ENCODE results near the gene C4orf50. TPM values are rescaled to one million over a fixed set of nuclear protein-coding genes. Genes with fewer than 3 reads are reported as not detected.
"Not testable (repeated sequence)": the region's sequence is repeated elsewhere in the genome, so short reads cannot be mapped to it uniquely, and the experiment has no call there.

Gene C4orf50
- total and polyA plus RNA-seq, 7 donors: not detected

DNA sequence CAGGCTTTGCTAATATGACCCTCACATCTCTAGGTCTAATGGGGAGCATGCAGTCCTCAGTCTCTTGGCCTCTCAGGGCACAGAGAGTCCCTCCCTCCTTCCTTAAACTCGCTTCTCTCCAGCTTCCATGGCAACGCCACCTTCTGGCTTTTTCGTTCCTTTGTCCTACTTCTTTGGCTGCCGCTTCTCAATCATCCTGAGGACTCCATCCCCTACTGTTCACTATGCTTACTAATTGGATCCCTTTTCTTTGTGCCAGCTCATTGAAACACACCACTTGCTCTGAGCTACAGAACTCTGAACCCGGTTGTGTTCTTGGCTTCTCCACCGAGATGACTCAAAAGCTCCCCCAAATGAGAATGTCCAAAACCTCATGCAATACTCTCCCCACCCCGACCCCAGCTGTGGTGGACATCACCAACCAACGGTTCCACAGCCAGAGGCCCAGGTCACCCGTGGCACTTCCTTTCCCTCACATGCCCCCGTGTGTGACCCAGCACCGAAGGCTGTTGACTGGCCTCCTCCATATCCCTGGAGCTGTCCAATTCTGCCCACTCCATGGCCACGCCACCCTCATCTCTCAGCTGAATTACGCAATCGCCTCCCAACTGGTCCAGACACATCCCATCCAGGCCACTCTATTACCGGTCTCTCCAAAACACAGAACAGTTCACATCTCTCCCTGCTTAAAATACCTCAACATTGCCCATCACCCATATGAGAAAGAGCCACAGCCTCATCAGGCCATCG, 160.0 kb downstream of the C4orf50 start:
- Histone ChIP-seq H3K27me3 (ENCODE audit: insufficient read depth in 3 of 3, low read length in 2 of 3) (peaks cover 0 to 2% (median 0%) of the 10 kb centered on the region in 3 donors), H3K4me1 (no peaks in the 10 kb centered on the region), H3K27ac (no peak overlapping the region), H3K36me3 (ENCODE audit: insufficient read depth in 1 of 2, low read depth in 1 of 2) (no peaks in the 10 kb centered on the region), H3K9me3 (no peaks in the 10 kb centered on the region), H3K4me3 (no peak overlapping the region)
- no peak for ATAC-seq
- DNase-seq: no peak
- WGBS, 3 donors: 77 to 82% (median 82%) methylated on average over 16 of the region's 16 CpGs
- TF ChIP-seq, protein P1, sequence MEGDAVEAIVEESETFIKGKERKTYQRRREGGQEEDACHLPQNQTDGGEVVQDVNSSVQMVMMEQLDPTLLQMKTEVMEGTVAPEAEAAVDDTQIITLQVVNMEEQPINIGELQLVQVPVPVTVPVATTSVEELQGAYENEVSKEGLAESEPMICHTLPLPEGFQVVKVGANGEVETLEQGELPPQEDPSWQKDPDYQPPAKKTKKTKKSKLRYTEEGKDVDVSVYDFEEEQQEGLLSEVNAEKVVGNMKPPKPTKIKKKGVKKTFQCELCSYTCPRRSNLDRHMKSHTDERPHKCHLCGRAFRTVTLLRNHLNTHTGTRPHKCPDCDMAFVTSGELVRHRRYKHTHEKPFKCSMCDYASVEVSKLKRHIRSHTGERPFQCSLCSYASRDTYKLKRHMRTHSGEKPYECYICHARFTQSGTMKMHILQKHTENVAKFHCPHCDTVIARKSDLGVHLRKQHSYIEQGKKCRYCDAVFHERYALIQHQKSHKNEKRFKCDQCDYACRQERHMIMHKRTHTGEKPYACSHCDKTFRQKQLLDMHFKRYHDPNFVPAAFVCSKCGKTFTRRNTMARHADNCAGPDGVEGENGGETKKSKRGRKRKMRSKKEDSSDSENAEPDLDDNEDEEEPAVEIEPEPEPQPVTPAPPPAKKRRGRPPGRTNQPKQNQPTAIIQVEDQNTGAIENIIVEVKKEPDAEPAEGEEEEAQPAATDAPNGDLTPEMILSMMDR (IDR thresholded peaks at IDR 0.05): no peak
- intact Hi-C loops (cut with DNase I): no loop called here

DNA sequence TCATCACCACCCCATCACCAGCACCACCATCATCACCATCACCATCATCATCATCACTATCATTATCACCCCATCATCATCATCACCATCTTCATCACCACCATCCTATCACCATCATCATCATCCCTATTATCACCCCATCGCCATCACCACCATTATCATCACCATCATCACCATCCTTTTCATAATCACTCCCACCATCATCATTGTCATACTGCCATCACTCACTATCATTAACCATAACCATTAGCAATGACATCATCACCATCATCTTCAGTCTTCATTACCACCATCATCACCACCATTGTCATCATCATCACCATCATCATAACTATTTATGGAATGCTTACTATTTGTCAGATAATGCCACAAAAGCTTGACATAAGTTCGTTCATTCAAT, 161.0 kb downstream of the C4orf50 start:
- Histone ChIP-seq H3K4me1 (no peaks in the 10 kb centered on the region), H3K36me3 (ENCODE audit: insufficient read depth in 1 of 2, low read depth in 1 of 2) (no peaks in the 10 kb centered on the region), H3K9me3 (no peaks in the 10 kb centered on the region), H3K27ac (no peak overlapping the region), H3K27me3 (ENCODE audit: insufficient read depth in 3 of 3, low read length in 2 of 3) (peaks cover 0 to 2% (median 0%) of the 10 kb centered on the region in 3 donors), H3K4me3 (no peak overlapping the region)
- 89 to 91% (median 91%) methylated on average over 2 of the region's 2 CpGs for WGBS, 3 donors
- TF ChIP-seq, protein P1 (IDR thresholded peaks at IDR 0.05): no peak
- DNase-seq: no peak
- ATAC-seq: no peak
- intact Hi-C loops (cut with DNase I): no loop called here

DNA sequence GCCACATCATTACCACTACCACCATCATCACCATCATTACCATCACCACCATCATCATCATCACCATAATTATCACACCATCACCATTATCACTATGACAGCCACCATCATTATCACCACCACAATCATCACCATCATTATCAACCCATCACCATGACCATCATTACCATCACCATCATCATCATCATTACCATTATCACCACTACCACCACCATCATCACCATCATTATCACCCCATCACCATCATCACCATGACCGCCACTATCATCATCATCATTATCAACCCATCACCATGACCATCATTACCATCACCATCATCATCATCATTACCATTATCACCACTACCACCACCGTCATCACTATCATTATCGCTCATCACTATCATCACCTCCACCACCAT, 161.9 kb downstream of the C4orf50 start:
- H3K27ac ChIP-seq; DNase-seq; intact Hi-C loops (cut with DNase I); H3K4me3 ChIP-seq; H3K4me1 ChIP-seq; H3K36me3 ChIP-seq (ENCODE audit: insufficient read depth in 1 of 2, low read depth in 1 of 2); H3K27me3 ChIP-seq (ENCODE audit: insufficient read depth in 3 of 3, low read length in 2 of 3); H3K9me3 ChIP-seq; ATAC-seq: not testable (repeated sequence)
- WGBS, 3 donors: 96 to 97% (median 97%) methylated on average over 3 of the region's 3 CpGs

DNA sequence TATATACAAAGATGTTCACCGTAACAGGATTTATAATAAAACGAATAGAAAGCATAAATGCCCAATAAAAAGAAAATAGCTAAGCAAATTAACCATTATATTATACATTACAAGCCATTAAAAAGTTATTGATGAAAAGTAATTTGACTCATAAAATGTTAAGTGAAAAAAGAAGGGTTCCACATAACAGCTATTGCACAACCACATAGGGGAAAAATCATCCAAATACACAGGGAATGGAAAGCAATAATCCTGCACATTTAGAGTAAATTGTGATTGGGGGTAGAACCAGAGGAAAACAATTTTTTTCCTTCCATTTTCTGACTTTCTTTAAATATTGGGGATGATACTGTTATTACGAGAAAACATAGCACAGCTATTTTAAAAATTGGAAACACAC, 163.3 kb downstream of the C4orf50 start:
- Histone ChIP-seq H3K36me3 (ENCODE audit: insufficient read depth in 1 of 2, low read depth in 1 of 2) (no peaks in the 10 kb centered on the region), H3K9me3 (no peaks in the 10 kb centered on the region), H3K27me3 (ENCODE audit: insufficient read depth in 3 of 3, low read length in 2 of 3) (peaks cover 0 to 5% (median 2%) of the 10 kb centered on the region in 3 donors), H3K27ac (no peak overlapping the region), H3K4me1 (no peaks in the 10 kb centered on the region), H3K4me3 (no peak overlapping the region)
- TF ChIP-seq, protein P1 (IDR thresholded peaks at IDR 0.05): no peak
- 90 to 94% (median 90%) methylated on average over 3 of the region's 3 CpGs for WGBS, 3 donors
- ATAC-seq (no peak), DNase-seq (no peak)
- intact Hi-C loops (cut with DNase I): no loop called here

DNA sequence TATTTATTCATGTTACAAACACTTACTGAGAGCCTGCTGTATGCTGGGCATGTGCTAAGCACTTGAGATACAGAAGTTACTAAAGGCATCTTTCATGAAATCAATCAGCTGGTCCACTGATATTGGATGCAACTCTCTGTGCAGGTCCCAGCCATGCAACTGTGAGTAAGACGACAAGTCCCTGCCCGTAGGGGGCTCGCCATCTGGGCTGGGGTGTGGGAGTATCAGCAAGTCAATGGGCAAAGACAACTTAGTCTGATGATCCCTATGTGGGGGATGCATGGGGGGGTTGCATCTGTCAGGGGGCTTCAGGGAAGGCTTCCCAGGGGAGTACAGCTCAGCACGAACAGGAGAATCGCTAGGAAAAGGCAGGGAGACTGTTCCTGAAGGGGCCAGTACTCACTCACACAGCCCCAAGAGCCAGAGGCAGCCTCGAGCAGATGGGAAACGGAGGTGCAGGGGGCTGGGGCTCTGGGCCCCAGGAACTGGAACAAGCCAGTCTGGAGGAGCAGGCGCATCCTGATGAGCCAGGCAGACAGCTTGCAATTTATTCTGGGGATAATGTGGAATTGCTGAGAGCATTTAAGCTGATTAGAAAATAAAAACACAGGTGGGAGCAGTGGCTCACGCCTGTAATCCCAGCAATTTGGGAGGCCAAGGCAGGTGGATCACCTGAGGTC, 165.6 kb downstream of the C4orf50 start:
- Histone ChIP-seq H3K27ac (no peak overlapping the region), H3K9me3 (no peaks in the 10 kb centered on the region), H3K4me3 (no peak overlapping the region), H3K36me3 (ENCODE audit: insufficient read depth in 1 of 2, low read depth in 1 of 2) (no peaks in the 10 kb centered on the region), H3K27me3 (ENCODE audit: insufficient read depth in 3 of 3, low read length in 2 of 3) (peaks cover 0 to 5% (median 4%) of the 10 kb centered on the region in 3 donors), H3K4me1 (no peaks in the 10 kb centered on the region)
- 67 to 70% (median 69%) methylated on average over 9 of the region's 9 CpGs for WGBS, 3 donors
- no peak for ATAC-seq
- DNase-seq: no peak
- intact Hi-C loops (cut with DNase I): no loop called here
- TF ChIP-seq, protein P1 (IDR thresholded peaks at IDR 0.05): no peak
